DND-41 (cell line): ENCODE data around the gene ENAH.

Experiments
- CTCF ChIP-seq: IDR thresholded peaks from 2 replicates; pipeline ENCODE4 v1.5.1; 2012; ENCODE audit warnings: borderline replicate concordance, low read length, moderate library complexity, mild to moderate bottlenecking; ENCODE audit not compliant: poor library complexity, severe bottlenecking; ENCODE audit errors: extremely low read depth
- EZH2 ChIP-seq: IDR thresholded peaks from 3 replicates; pipeline ENCODE4 v1.6.1; 2012; ENCODE audit warnings: borderline replicate concordance, low read depth, mild to moderate bottlenecking, moderate library complexity, low read length, inconsistent platforms; ENCODE audit not compliant: severe bottlenecking

DNA sequence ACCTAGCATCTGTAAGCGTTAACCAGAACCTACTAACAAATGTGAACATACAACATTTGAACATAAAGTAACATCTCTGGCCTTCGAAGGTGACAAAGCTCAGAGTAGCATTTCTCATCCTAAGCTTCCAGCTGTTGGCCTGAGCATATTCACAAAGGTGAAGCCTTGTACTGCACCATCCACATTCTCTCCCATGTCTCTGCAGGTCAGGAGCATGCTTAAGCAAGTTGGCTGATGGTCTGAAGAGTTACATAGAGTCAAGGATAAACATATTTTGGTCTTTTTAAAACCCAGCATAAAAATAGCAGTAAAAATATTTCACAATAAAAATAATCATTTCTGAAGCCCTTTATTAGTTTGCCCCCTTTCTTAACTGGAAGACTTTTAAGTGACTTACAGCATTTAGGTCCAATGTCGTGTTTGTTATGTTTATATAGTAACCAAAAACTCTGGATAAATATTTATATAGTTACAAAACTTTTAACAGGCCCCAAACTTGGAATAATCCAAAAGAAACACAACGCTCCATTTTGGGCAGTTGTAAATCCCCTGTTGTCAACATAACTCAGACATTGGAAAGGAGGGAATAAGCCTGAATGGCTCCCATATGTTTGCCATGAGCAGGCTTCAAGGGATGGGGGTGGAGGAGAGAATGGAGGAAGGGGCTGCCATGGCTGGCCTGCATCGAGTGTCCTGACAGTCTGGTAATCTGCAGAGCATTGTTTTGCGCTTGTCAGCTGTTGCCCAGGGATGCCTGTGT lies 42.8 kb upstream of the ENAH start:
- TF ChIP-seq CTCF (no peak), EZH2 (no peak)
